SIG-M5 (cell line): ENCODE results near the gene GSTM2.

Experiments
- DNase-seq: peaks from one replicate; lab custom pipeline; 2025; lab: John Stamatoyannopoulos, UW

Gene GSTM2

DNA sequence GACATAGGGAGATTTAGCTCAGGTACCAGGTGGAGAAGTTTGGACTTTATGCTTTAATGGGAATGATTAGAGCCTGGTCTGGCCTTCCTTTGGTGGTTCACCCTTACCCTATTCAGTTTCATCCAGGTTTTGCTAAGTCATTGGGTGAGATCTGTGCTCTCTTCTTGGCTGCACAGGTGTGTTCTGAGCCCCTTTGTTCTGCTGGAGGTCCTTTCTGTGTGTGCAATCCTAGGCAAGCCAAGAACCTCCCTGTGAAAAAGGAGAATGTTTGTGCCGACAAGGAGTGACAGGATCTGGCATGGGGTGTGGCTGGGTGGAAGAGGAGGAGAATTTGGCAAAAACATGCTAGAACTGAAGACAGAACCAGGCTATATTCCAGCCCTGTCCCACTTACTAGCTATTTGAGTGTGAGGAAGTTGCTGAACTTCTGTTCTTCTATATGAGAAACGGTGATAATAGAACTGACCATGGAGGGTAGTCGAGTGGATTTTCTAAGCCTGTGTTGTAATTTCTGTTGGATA lies 48.8 kb downstream of the GSTM2 start:
- no peak for DNase-seq

DNA sequence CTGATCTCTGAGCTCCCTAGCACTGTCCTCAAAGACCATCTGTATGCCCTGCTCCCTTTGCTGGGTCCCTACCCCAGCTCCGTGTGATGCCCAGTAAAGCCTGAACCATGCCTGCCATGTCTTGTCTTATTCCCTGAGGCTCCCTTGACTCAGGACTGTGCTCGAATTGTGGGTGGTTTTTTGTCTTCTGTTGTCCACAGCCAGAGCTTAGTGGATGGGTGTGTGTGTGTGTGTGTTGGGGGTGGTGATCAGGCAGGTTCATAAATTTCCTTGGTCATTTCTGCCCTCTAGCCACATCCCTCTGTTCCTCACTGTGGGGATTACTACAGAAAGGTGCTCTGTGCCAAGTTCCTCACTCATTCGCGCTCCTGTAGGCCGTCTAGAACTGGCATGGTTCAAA lies 49.9 kb downstream of the GSTM2 start:
- DNase-seq = no peak

DNA sequence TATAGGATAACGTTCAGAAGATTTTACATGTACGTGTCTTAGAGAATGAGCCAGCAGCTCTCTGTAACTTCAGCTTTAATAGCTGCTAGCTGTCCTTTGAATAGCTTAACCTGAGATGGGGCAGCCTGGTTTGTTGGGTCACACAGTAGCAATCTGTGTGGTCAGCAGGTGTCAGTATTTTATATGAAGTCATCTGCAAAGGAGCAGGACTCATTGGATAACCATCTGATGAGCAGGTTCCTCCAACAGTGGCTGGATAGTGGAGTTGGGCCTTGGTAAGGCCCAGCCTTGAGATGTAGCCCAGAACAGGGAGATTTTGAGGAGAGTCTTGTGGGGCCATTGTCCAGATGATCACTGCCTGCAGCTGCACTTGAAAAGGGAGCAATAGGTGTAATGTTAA lies 50.6 kb downstream of the GSTM2 start:
- no peak for DNase-seq

DNA sequence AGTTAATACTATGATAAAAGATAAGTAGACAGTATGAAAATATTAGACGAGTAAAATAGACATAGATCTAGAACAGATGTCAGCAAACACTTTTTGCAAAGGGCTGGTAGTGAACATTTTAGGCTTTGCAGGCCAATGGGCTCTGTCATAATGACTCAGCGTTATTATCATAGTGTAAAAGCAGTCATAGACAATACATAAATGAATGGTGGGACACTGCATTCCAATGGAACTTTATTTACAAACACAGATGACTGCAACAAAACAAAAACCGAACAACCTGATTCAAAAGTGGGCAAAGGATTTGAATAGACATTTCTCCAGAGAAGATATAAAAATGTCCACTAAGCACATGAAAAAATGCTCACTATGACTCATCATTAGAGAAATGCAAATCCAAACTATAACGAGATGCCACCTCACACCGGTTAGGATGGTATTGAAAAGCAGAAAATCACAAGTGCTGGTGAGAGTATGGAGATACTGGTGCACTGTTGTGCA lies 51.5 kb downstream of the GSTM2 start:
- no peak for DNase-seq

DNA sequence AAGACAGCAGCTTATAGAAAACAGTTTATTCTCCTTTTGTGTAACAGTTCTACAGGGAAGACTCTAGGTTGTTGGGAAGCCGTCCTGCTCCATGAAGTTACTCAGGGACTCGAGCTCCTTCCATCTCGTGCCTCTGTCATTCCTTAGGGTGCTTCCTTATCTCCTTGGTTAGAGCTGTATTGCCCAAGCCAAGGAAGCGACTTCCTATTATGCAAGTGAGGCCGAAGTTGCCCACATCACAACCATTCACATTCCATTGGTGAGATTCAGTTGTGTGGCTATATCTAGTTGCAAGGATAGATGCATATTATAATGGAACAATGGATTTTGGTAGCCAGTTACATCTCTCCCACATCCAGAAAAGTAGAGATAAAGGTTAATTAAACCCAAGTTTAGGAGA lies 53.2 kb downstream of the GSTM2 start:
- DNase-seq = no peak

DNA sequence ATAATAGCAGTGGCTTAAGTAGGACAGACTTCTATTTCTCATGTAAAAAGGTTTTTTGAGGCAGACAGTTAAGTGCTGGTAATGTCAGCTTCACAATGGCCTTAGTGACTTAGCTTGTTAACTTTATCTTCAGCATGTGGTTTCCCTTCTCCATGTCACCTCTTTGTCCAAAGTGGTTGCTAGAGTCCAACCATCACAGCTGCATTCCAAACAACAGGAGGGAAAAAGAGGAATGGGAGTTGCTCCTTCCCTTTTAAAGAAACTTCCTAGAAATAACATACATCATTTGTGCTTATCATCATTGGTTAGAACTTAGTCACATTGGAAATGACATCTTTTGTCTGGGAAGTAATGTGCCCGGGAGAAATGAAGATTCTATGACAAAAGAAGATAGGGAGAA lies 54.1 kb downstream of the GSTM2 start:
- DNase-seq = no peak

DNA sequence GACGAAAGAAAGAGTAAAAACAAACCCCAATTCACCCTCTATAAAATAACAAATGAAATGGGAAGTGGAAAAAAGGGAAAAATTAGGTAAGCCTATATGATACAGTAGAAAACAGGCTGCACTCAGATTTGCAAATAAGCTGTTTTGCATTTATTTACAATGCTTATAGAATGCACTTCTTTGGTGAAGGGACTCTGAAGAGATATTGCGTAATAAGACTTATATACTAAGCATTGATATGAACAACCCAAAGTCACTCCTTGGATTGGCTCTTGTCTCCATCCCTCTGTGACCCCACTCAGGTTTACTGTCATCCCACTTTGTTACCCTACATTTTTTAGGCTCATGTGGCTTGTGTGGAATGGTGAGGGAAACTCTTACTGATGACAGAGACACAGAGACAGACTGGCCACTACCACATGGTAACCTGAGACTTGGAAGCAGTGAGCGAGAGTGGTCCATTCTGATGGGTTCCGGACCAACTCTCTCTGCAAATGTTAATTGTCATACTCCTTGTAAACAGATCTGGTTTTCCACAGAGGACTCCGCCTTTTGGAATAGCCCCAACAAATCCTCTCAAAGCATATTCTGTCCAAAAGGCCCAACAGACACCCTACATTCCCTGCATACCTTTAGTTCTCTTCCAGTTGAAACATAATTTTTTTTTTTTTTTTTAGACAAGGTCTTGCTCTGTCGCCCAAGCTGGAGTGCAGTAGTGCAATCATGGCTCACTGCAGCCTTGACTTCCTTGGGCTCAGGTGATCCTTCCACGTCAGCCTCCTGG lies 55.2 kb downstream of the GSTM2 start:
- DNase-seq = no peak
